GM19467 (cell line): ENCODE measurements around the gene COQ9.
"Not testable (repeated sequence)": the region's sequence is repeated elsewhere in the genome, so short reads cannot be mapped to it uniquely, and the experiment has no call there.

Experiments
- ATAC-seq: cut with Tn5 transposase; IDR thresholded peaks from one replicate; pipeline ENCODE4 v1.9.1; 2021; ENCODE audit warnings: mild to moderate bottlenecking, moderate library complexity; ENCODE audit not compliant: unreplicated experiment

Gene COQ9

GRCh38 chr16:57483725-57484514 lies 36.6 kb downstream of the COQ9 start:
- no peak for ATAC-seq

- ATAC-seq = no peak
These were observed 37.3 kb downstream of the COQ9 start for GRCh38 chr16:57484515-57485005.

- ATAC-seq = no peak
These were observed 38.0 kb downstream of the COQ9 start for GRCh38 chr16:57485091-57485915.

GRCh38 chr16:57485916-57486857 lies 38.9 kb downstream of the COQ9 start, which contains the start of gene DOK4:
DOK4 (minus strand) TSS chr16:57486493; CDS start chr16:57479507, 6,986 bp downstream.
- ATAC-seq = peak; percentile 81

GRCh38 chr16:57486858-57487834 lies 39.9 kb downstream of the COQ9 start:
- ATAC-seq = no peak

- ATAC-seq = no peak
These were observed 42.0 kb downstream of the COQ9 start for GRCh38 chr16:57489229-57489628.

GRCh38 chr16:57493767-57494166 lies 46.5 kb downstream of the COQ9 start:
- ATAC-seq = no peak

- no peak for ATAC-seq
These were observed 49.8 kb downstream of the COQ9 start for GRCh38 chr16:57497121-57497520.

GRCh38 chr16:57498031-57498430 lies 50.8 kb downstream of the COQ9 start:
- ATAC-seq = no peak

- not testable (repeated sequence) for ATAC-seq
These were observed 52.7 kb downstream of the COQ9 start for GRCh38 chr16:57499941-57500340.

GRCh38 chr16:57500578-57501111 lies 53.4 kb downstream of the COQ9 start:
- ATAC-seq = no peak

- ATAC-seq = no peak
These were observed 54.2 kb downstream of the COQ9 start for GRCh38 chr16:57501492-57501891.

GRCh38 chr16:57502048-57502775 lies 54.9 kb downstream of the COQ9 start:
- ATAC-seq = no peak

GRCh38 chr16:57503366-57503765 lies 56.1 kb downstream of the COQ9 start:
- ATAC-seq = no peak

- ATAC-seq = no peak
These were observed 56.7 kb downstream of the COQ9 start for GRCh38 chr16:57504001-57504400.

GRCh38 chr16:57504491-57504890 lies 57.2 kb downstream of the COQ9 start:
- ATAC-seq = no peak

- ATAC-seq = no peak
These were observed 57.9 kb downstream of the COQ9 start for GRCh38 chr16:57505169-57505568.
